Bone marrow (tissue), 2 donors: ENCODE measurements around the gene DCUN1D1.
A peak's percentile ranks its signal among the peaks of the same experiment; 100 is the strongest.
"Not testable (repeated sequence)": the region's sequence is repeated elsewhere in the genome, so short reads cannot be mapped to it uniquely, and the experiment has no call there.

Experiments used
- DNase-seq, 2 donors: peaks; one replicate each; lab custom pipeline; 2025; lab: John Stamatoyannopoulos, UW

Gene DCUN1D1

GRCh38 chr3:182980204-182981037 is at the start of gene DCUN1D1:
DCUN1D1 (minus strand) TSS chr3:182980538; CDS start chr3:182980489, 49 bp downstream.
- DNase-seq = peak; percentile 62 to 76

GRCh38 chr3:183028416-183028815 is 48.1 kb upstream of the DCUN1D1 start:
- DNase-seq = no peak

- DNase-seq = no peak
These were observed 46.9 kb upstream of the DCUN1D1 start for GRCh38 chr3:183027276-183027675.

- no peak for DNase-seq
These were observed 42.7 kb upstream of the DCUN1D1 start for GRCh38 chr3:183022936-183023516.

DNA sequence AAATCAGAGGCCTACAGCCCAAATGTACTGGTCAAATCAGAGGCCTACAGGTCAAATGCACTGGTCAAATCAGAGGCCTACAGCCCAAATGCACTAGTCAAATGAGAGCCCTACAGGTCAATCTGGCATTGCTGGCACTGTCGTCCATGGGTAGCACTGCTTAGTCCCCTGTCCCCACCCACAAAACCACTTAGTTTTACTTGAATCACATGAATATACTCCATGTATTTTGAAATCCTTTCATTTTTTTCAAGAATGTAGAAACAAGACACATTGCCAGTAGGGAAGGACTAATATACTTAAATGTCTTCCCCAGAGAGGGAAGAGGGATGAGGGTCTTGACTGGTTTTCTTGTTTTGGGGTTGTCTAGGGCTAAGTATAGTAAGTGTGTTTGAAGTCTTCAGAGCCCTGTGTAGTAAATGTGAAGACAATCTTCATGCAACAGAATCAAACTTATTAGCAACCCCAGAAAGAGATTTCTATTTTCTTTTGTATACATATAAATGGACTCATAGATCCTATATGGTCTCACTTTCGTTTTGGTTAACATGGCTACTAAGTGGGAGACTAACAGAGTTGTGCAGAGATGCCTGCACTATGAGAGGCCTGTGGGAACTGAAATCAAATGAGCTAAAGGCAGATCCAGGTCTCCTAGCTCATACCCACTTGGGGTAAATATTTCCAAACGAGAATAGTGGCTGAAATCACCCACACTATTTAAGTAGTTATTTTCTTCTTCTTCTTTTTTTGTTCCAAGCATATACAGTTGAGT is 38.3 kb upstream of the DCUN1D1 start:
- DNase-seq = no peak

DNA sequence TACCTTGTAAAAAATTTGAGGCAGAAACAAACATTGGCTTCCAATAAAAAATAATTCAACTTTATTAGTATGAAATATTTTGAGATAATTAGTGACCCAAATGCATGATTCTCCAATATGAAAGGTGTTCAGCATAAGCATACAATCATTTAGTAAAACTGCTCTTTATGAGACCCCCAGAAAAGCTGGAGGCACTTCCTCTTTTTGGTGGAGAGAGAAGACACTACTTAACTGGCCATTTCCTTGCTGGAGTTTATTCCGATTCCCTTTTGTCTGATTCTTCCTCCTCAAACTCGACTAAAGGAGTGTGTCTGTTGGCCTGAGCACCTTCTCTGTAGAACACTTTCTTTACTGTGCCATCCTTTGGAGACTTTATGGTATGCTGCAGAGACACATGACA is 34.8 kb upstream of the DCUN1D1 start:
- DNase-seq = no peak

- DNase-seq = no peak
These were observed 33.5 kb upstream of the DCUN1D1 start for GRCh38 chr3:183013856-183014255.

- DNase-seq = no peak
These were observed 32.7 kb upstream of the DCUN1D1 start for GRCh38 chr3:183013074-183013473.

GRCh38 chr3:183008800-183009199 is 28.5 kb upstream of the DCUN1D1 start:
- DNase-seq = no peak

GRCh38 chr3:183008303-183008702 is 28.0 kb upstream of the DCUN1D1 start:
- no peak for DNase-seq

- no peak for DNase-seq
These were observed 26.2 kb upstream of the DCUN1D1 start for GRCh38 chr3:183006396-183007002.

- DNase-seq = no peak
These were observed 19.4 kb upstream of the DCUN1D1 start for GRCh38 chr3:182999767-183000166.

- not testable (repeated sequence) for DNase-seq
These were observed 13.3 kb upstream of the DCUN1D1 start for GRCh38 chr3:182993486-182994201.

- no peak for DNase-seq
These were observed 9.2 kb upstream of the DCUN1D1 start for GRCh38 chr3:182989566-182989965.

DNA sequence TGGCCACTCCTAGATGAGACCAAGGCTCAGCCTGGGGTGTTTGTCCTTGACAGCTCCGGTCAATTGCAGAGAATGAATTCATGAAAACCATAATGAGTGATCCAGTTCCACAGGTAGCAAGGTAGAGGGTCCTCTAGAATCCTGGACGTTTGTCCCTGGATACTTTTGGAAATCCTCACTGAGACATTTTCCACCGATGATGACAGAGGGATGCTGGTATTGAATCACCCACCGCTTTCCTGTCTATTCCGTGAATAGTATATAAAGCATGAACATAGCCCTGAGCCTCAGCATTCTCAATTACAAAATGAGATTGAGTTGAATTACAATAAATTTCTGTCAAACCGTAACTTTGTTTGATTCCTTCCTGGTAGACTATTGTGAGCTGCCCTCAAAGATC is 5.7 kb upstream of the DCUN1D1 start:
- DNase-seq = no peak

DNA sequence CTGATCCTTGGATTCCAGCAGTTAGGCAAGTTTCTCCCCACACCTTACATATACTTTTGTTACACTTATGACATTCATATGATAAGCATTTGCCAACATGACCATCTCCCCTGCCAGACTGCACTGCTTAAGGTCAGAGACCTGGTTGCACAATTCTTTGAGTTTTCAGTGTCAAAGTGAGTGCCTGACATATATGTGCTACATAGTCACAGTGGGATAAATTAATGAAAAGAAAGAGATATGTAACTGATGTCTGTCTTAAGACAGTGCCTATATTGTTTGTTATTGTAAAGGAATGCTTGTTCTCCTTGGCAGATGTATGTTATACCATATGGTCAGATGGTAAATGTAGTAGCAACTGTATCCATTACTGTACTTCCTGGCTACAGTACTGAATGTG is 3.5 kb upstream of the DCUN1D1 start:
- DNase-seq = no peak

- DNase-seq = no peak
These were observed 671 bp upstream of the DCUN1D1 start for GRCh38 chr3:182981038-182981380.

GRCh38 chr3:182979674-182980191 is 605 bp downstream of the DCUN1D1 start:
- peak; percentile 52 to 55 for DNase-seq

DNA sequence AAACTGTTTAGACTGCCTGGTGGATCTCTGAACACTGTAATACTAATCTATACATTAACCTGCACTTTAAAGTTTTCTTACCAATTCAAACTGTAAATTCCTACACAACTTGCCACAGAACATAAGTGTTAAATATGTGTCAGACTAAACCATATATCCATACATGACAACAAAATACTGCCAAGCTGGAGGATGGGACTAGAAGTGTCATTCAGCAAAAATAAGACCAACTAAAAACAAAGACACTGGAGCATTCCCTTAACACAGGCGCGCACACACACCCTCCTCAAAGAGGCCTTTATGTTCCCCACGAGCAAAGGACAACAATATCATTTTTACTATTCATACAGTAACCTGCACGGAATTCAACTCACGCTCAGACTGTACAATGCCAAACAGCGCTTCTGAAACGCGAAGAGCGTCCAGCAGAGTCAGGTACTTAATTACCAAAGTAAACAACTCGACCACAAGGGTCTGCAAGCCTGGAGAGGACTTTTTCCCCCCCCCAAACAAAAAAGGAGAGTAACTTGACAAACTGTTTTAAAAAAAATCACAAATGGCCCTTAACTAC is 1.1 kb downstream of the DCUN1D1 start:
- DNase-seq = no peak

- no peak for DNase-seq
These were observed 2.0 kb downstream of the DCUN1D1 start for GRCh38 chr3:182978387-182978786.

GRCh38 chr3:182973047-182973446 is 7.3 kb downstream of the DCUN1D1 start:
- no peak for DNase-seq
